K562 (cell line): ENCODE data around the gene GPATCH3. TPM values are rescaled to one million over a fixed set of nuclear protein-coding genes. Genes with fewer than 3 reads are reported as not detected.

Source experiments
- BDP1 ChIP-seq: IDR thresholded peaks from 3 replicates; pipeline ENCODE4 v1.6.1; 2011; ENCODE audit not compliant: insufficient read length, insufficient read depth
- LEF1 ChIP-seq: fragments of 450-650 bp; IDR thresholded peaks from 2 replicates; pipeline ENCODE4 v1.6.1; 2016; ENCODE audit warnings: mild to moderate bottlenecking
- MAFG ChIP-seq: fragments of 450-650 bp; conservative IDR thresholded peaks from 2 replicates; pipeline ENCODE4 v1.6.1; 2016; ENCODE audit warnings: missing genetic modification characterization, missing compliant biosample characterization
- NFIC ChIP-seq: fragments of 450-650 bp; IDR thresholded peaks from 2 replicates; pipeline ENCODE4 v1.6.1; 2017; ENCODE audit warnings: mild to moderate bottlenecking, inconsistent platforms
- NR2C1 ChIP-seq, 2 experiments: fragments of 450-650 bp; IDR thresholded peaks; 2 replicates each; pipeline ENCODE4 v1.6.1; 2017; ENCODE audit warnings: mild to moderate bottlenecking in 2 of 2, antibody characterized with exemption in 1 of 2, inconsistent platforms in 1 of 2, missing compliant biosample characterization in 1 of 2, missing genetic modification characterization in 1 of 2
- RBM15 ChIP-seq: fragments of 200-400 bp; formaldehyde crosslinking; IDR thresholded peaks from 2 replicates; pipeline ENCODE4 v1.6.1; 2018; ENCODE audit warnings: mild to moderate bottlenecking, low read length, moderate library complexity; ENCODE audit not compliant: insufficient read depth
- SAP30 ChIP-seq: fragments of 200-600 bp; sonication (generic); IDR thresholded peaks from 2 replicates; pipeline ENCODE4 v1.6.1; 2012; ENCODE audit warnings: borderline replicate concordance, low read depth, mild to moderate bottlenecking, moderate library complexity, low read length, control low read depth, inconsistent platforms; ENCODE audit not compliant: insufficient read depth, poor library complexity, severe bottlenecking
- SP2 ChIP-seq: IDR thresholded peaks from 2 replicates; pipeline ENCODE4 v1.6.1; 2011; ENCODE audit warnings: mild to moderate bottlenecking, low read depth, low read length, moderate library complexity; ENCODE audit not compliant: poor library complexity, severe bottlenecking; ENCODE audit errors: extremely low read depth
- TAL1 ChIP-seq: fragments of 450-650 bp; IDR thresholded peaks from 2 replicates; pipeline ENCODE4 v1.6.1; 2016; ENCODE audit warnings: mild to moderate bottlenecking
- ZFP1 ChIP-seq: fragments of 450-650 bp; formaldehyde crosslinking; IDR thresholded peaks from 2 replicates; pipeline ENCODE4 v1.4.0; 2020; ENCODE audit warnings: mild to moderate bottlenecking, mixed read lengths
- polyA plus RNA-seq, 8 experiments: library from polyadenylated mRNA; depleted of rRNA in 4 of 8; stranded (reverse) in 5 of 8; unstranded in 3 of 8; fragments of >200 nt; fragmentation: Nextera tagmentation in 2 of 8; fragmentation: Illumina TruSeq in 1 of 8; extraction: Ambion mirVana in 2 of 8; extraction: Trizol in 1 of 8; gene quantifications; 2 replicates each; pipeline versions ENCODE4 v1.2.1 to v1.2.3, GENCODE V29; 2011 to 2014; ENCODE audit warnings: inconsistent platforms in 1 of 8, missing spikeins in 1 of 8
- total RNA-seq, 7 experiments: library from RNA; depleted of rRNA in 6 of 7; stranded (reverse); fragments of >200 nt in 6 of 7; fragmentation: Illumina TruSeq in 2 of 7; extraction: Trizol in 2 of 7; gene quantifications; 2 replicates each; pipeline versions ENCODE4 v1.2.1 to v1.2.3, GENCODE V29; 2011 to 2021; ENCODE audit warnings: low replicate concordance in 1 of 7
- TF ChIP-seq, protein P1 (sequence below): sonication (generic); formaldehyde crosslinking; IDR thresholded peaks from 2 replicates; pipeline ENCODE4 v1.8.0; 2023; ENCODE audit warnings: mild to moderate bottlenecking, missing genetic modification reagents
- TF ChIP-seq, protein P2 (sequence below), 2 experiments: fragments of 250-450 bp in 1 of 2; fragments of 450-650 bp in 1 of 2; sonication (Bioruptor Pico) in 1 of 2; IDR thresholded peaks; 2 replicates each; pipeline versions ENCODE4 v1.6.1 to v1.8.0; 2016 to 2021; ENCODE audit warnings: mild to moderate bottlenecking in 2 of 2, moderate library complexity in 2 of 2, missing compliant biosample characterization in 1 of 2, missing genetic modification characterization in 1 of 2
- TF ChIP-seq, protein P3 (sequence below), 2 experiments: fragments of 450-650 bp; IDR thresholded peaks; 2 replicates each; pipeline ENCODE4 v1.6.1; 2016
- TF ChIP-seq, protein P4 (sequence below): fragments of 200-400 bp; formaldehyde crosslinking; IDR thresholded peaks from 2 replicates; pipeline ENCODE4 v1.6.1; 2017; ENCODE audit warnings: mild to moderate bottlenecking, low read depth, low read length, moderate library complexity
- TF ChIP-seq, protein P5 (sequence below): fragments of 250-450 bp; sonication (Bioruptor Pico); IDR thresholded peaks from 2 replicates; pipeline ENCODE4 v1.5.0; 2020; ENCODE audit warnings: mild to moderate bottlenecking, borderline replicate concordance

GPATCH3 gene
- total and polyA plus RNA-seq, 9 of the 15 experiments (the other 6 are each of a cell fraction or from before 2014, with no cell fraction given) = 1.6 to 23.0 (median 13.3) TPM

DNA sequence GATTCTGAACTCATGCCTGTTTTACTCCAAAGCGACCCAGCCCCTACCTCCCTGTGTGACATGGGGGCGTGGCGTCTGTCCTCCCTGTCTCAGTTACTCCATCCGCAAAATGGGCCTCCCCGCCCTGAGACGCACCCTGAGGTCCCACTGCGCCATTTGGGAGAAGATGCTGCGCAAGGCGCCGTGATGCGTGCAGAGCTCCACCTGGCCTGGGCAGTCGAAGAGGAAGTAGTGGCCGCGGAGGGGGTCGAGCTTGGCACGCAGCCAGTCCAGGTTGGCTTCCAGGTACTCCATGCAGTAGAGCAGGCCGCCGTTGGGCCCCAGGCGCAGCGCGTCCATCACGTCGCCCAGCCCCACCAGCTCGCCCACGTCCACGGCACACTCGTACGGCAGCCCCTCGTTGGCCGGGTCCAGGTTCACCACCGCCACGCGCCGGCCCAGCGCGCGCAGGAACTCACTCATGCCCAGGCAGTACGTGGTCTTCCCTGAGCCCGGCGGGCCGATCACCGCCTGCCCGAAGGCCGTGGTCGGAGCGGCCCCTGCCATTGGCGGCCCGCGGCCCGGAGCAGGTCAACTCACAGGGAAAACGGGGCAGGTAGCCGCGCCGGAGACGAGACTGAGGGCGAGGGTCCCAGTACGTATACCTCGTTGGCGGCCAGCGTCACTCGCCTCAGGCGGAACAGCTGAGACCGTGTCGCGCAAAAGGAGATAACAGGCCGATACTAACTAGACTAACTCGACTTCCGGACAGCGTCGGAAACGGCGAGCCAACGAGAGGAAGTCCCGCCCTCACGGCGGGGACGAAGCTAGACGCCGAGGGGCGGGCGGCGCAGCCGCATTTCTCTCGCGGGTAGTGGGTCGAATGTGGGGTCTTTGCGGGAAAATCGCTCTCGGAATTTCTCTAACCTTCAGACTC is 10.5 kb downstream of the GPATCH3 start, which contains the start of gene GPN2 (continued):
- TF ChIP-seq, protein P1, sequence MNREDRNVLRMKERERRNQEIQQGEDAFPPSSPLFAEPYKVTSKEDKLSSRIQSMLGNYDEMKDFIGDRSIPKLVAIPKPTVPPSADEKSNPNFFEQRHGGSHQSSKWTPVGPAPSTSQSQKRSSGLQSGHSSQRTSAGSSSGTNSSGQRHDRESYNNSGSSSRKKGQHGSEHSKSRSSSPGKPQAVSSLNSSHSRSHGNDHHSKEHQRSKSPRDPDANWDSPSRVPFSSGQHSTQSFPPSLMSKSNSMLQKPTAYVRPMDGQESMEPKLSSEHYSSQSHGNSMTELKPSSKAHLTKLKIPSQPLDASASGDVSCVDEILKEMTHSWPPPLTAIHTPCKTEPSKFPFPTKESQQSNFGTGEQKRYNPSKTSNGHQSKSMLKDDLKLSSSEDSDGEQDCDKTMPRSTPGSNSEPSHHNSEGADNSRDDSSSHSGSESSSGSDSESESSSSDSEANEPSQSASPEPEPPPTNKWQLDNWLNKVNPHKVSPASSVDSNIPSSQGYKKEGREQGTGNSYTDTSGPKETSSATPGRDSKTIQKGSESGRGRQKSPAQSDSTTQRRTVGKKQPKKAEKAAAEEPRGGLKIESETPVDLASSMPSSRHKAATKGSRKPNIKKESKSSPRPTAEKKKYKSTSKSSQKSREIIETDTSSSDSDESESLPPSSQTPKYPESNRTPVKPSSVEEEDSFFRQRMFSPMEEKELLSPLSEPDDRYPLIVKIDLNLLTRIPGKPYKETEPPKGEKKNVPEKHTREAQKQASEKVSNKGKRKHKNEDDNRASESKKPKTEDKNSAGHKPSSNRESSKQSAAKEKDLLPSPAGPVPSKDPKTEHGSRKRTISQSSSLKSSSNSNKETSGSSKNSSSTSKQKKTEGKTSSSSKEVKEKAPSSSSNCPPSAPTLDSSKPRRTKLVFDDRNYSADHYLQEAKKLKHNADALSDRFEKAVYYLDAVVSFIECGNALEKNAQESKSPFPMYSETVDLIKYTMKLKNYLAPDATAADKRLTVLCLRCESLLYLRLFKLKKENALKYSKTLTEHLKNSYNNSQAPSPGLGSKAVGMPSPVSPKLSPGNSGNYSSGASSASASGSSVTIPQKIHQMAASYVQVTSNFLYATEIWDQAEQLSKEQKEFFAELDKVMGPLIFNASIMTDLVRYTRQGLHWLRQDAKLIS = peak; percentile 95
- TF ChIP-seq, protein P2, sequence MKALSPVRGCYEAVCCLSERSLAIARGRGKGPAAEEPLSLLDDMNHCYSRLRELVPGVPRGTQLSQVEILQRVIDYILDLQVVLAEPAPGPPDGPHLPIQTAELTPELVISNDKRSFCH (CRISPR knock-in tag; IDR thresholded peaks at IDR 0.05) = no peak
- TF ChIP-seq, protein P2 (tag; IDR thresholded peaks at IDR 0.05) = 0 out of 2 replicates have a peak, but pooled peaks have one; percentile 44
- TF ChIP-seq RBM15 (no peak), SAP30 (peak; percentile 92), ZFP1 (no peak), NR2C1 (IDR thresholded peaks at IDR 0.05) (no peak), NR2C1 (tag; IDR thresholded peaks at IDR 0.05) (no peak), LEF1 (no peak), MAFG (tag) (no peak), NFIC (peak; percentile 97), SP2 (peak; percentile 44), BDP1 (no peak), TAL1 (no peak)
- TF ChIP-seq, protein P3, sequence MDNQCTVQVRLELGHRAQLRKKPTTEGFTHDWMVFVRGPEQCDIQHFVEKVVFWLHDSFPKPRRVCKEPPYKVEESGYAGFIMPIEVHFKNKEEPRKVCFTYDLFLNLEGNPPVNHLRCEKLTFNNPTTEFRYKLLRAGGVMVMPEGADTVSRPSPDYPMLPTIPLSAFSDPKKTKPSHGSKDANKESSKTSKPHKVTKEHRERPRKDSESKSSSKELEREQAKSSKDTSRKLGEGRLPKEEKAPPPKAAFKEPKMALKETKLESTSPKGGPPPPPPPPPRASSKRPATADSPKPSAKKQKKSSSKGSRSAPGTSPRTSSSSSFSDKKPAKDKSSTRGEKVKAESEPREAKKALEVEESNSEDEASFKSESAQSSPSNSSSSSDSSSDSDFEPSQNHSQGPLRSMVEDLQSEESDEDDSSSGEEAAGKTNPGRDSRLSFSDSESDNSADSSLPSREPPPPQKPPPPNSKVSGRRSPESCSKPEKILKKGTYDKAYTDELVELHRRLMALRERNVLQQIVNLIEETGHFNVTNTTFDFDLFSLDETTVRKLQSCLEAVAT (IDR thresholded peaks at IDR 0.05) = no peak; a peak in 1 of 4 replicates
- TF ChIP-seq, protein P4, sequence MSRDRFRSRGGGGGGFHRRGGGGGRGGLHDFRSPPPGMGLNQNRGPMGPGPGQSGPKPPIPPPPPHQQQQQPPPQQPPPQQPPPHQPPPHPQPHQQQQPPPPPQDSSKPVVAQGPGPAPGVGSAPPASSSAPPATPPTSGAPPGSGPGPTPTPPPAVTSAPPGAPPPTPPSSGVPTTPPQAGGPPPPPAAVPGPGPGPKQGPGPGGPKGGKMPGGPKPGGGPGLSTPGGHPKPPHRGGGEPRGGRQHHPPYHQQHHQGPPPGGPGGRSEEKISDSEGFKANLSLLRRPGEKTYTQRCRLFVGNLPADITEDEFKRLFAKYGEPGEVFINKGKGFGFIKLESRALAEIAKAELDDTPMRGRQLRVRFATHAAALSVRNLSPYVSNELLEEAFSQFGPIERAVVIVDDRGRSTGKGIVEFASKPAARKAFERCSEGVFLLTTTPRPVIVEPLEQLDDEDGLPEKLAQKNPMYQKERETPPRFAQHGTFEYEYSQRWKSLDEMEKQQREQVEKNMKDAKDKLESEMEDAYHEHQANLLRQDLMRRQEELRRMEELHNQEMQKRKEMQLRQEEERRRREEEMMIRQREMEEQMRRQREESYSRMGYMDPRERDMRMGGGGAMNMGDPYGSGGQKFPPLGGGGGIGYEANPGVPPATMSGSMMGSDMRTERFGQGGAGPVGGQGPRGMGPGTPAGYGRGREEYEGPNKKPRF = no peak
- TF ChIP-seq, protein P5, sequence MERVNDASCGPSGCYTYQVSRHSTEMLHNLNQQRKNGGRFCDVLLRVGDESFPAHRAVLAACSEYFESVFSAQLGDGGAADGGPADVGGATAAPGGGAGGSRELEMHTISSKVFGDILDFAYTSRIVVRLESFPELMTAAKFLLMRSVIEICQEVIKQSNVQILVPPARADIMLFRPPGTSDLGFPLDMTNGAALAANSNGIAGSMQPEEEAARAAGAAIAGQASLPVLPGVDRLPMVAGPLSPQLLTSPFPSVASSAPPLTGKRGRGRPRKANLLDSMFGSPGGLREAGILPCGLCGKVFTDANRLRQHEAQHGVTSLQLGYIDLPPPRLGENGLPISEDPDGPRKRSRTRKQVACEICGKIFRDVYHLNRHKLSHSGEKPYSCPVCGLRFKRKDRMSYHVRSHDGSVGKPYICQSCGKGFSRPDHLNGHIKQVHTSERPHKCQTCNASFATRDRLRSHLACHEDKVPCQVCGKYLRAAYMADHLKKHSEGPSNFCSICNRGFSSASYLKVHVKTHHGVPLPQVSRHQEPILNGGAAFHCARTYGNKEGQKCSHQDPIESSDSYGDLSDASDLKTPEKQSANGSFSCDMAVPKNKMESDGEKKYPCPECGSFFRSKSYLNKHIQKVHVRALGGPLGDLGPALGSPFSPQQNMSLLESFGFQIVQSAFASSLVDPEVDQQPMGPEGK (CRISPR knock-in tag) = 0 out of 2 replicates have a peak, but pooled peaks have one; percentile 12
